Peyer's patch (tissue), 4 donors: ENCODE results near the gene ATXN1.

Experiments
- CTCF ChIP-seq, 6 experiments: fragments of 450-650 bp in 4 of 6; fragments of 200-600 bp in 2 of 6; sonication (generic) in 1 of 6; IDR thresholded peaks; one replicate each; pipeline ENCODE4 v1.5.1; 2017 to 2019; ENCODE audit warnings: antibody characterized with exemption in 6 of 6, mild to moderate bottlenecking in 3 of 6, moderate library complexity in 1 of 6
- POLR2A ChIP-seq, 2 donors: fragments of 450-650 bp; IDR thresholded peaks; one replicate each; pipeline ENCODE4 v1.5.1; 2017; ENCODE audit warnings: antibody characterized with exemption in 2 of 2, mild to moderate bottlenecking in 2 of 2, moderate library complexity in 2 of 2

- no peak for TF ChIP-seq CTCF (IDR thresholded peaks at IDR 0.05)
- no peak for TF ChIP-seq POLR2A (IDR thresholded peaks at IDR 0.05)
Observed at GRCh38 chr6:16635291-16635809, 125.9 kb downstream of the ATXN1 start.
